Activated gamma-delta T cell treated with anti-CD3 and anti-CD28 coated beads, Interleukin-2, amount 50 U/mL, for 16 hours (primary cell): ENCODE measurements around the gene ETAA1.

Experiments used
- DNase-seq: peaks from one replicate; pipeline ENCODE4 v3.0.0-alpha.2; 2020; ENCODE audit warnings: low read depth

Gene ETAA1

DNA sequence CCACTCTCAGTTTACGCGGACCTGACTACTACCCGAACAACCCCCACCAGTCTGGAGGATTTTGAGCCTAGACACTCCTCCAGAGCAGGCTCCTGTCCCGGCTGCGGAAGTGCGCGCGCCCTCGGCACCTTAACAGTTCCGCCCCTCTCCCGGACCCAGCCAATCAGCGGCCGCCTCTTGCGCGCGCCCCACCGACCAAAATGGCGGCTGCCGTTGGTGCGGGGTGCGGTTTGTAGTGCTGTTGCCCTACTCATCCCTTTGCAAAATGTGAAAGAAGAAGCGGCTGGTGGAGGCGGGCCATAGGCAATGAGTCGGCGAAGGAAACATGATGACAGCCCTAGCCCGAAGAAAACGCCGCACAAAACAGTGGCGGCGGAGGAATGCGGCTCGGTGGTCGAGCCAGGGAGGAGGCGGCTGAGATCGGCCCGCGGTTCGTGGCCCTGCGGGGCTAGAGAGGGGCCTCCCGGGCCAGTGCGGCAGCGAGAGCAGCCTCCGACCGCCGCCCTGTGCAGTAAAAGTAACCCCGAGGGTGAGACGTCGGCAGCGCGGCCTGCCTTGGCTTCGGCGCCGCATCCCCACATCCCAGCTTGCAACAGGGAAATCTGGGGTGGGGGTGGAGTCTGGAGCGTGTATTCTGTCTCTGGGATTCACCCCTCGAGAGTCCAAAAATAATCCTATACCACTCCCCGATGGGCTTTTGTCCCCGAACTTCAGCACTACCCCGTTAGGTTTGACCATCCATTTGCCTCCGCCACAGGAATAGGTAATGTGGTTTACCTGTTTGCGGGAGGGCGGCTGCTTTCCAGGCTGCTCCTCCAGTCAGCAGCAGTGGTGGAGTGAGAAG, at the start of gene ETAA1:
TSS of gene ETAA1 (plus strand) at position 191 of the 844 bp plus-strand sequence. CDS start at position 307, 116 bp downstream.
- peak; percentile 90 for DNase-seq

DNA sequence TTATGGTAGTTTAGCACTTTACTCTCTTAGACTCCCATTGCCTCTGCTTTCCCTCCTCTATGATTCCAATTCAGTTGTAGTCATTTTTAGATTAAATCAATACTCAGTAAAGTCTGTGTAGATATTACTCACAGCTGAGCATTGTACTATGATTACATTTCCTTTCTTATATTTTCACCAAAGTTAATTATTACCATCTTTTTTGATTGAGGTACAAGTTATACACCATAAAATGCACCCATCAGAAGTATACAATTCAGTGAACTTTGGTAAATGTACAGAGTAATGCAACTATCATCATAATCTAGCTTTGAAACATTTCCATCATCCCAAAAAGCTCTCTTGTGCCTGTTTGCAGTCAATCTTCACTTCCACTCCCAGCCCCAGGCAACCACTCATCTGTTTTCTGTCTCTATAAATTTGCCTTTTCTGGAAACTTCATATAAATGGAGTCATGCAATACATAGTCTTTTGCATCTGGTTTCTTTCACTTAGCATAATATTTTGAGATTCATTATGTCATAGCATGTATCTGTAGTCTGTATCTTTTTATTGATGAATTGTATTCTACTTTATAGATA, 30.2 kb upstream of the ETAA1 start:
- no peak for DNase-seq

DNA sequence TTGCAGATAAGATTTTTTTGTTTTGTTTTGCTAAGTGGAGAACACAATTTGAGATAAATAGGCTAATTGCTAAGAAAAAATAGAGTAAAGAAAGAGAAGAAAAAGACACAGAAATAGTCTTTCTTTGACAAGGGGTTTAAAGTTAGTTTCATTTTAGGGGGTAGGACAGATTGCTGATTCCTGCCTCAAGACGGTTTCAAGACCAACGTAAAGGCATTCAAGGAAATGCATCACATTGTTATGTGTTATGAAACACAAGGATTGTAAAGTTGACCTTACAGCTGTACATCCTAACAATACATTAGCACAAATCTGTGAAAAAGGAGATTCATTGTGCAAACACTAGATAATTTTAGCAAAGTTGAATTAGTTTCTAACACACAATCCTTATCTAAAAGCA, 22.7 kb upstream of the ETAA1 start:
- no peak for DNase-seq

DNA sequence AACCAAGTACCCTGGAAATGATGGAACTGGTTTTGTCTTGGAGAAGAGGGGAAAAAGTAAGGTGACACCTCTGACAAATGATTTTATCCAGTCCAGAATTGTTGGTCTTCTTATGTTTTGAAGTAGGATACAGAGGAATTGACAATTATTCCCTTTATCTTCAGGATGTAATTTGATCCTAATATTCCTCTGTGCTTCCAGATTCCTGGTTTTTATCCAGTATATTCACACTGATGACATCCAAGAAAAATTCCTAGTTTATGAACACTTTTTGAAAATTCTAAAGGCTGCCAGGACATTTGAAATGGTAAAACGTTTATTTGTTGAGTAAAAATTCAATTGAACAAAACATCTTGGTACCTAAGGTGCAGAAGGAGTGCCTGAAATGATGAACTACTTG, 22.2 kb upstream of the ETAA1 start:
- DNase-seq: no peak

DNA sequence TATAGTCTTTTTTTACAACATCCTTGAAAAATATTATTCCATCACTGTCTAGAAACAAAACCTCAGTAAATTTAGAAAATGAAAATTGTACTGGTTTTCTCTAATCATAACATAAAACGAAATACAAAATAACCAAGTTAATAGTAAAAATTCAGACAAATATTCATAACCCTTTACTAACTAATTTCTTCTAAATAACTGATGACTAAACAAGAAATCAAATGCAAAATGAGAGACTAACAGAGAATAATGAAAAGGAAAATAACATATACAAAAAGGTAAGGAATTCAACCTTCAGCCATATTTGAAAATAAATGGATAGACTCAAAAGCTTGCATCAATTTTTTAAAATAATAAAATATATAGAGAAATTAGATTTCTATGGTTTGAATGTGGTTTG, 18.6 kb upstream of the ETAA1 start:
- DNase-seq: no peak

DNA sequence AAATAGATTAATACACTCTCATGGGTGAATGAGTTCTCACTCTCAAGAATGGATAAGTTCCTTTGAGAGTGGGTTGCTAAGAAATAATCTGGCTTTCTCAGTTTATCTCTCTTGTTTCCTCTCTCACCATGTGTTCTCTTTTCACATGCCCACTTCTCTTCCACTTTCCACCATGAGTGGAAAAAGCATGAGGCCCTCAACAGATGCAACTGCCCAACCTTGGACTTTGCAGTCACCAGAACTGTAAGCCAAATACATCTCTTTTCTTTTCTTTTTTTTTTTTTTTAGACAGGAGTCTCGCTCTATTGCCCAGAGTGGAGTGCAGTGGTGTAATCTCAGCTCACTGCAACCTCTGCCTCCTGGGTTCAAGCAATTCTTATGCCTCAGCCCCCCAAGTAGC, 18.1 kb upstream of the ETAA1 start:
- DNase-seq: no peak

DNA sequence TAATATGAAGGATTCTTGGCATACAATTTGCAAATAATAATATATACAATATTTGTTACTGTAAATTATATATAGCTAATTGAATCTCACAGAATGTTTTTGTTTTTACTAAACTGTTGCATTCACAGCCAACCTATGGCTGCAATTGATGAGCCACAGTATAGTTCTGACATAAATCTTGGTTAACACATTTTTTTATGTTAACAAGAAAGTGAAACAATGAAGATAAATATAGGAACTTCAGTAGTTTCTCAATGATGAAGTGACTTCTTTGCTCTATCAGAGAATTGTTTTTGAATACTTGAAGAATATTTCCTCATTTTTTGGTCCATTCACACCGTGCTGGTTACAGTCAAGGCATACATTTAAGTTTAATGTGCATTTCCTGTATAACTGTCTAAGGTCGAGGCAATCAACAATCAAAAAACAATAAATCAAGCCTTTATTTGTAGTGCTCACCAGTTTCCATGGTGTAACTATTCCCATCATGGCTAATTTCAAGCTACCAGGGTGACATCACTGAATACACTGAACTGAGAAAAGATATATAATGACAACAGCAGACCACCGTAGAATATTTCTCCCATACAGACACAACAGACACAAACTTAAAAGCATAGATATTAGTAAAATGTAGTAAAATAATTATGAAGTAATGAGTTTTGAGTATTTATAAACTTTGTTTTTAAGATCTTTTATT, 12.9 kb upstream of the ETAA1 start:
- no peak for DNase-seq

DNA sequence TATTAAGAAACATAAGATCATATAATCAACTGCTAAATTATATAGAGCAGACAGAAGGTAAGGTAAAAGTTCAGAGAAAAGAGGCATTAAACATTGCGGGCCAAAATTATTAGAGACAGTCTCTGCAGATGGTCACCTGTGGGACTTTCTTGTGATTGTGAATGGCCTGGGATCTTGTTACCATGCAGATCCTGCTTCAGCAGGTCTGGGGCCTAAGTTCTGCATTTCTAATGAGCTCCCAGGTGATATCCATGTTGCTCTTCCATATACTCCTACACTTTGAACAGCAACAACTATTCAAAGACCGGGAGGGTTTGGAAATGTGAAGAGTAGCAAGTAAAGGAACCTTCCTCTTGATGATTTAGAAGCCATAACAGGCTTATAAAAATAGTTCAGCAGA, 8.5 kb upstream of the ETAA1 start:
- DNase-seq: no peak

DNA sequence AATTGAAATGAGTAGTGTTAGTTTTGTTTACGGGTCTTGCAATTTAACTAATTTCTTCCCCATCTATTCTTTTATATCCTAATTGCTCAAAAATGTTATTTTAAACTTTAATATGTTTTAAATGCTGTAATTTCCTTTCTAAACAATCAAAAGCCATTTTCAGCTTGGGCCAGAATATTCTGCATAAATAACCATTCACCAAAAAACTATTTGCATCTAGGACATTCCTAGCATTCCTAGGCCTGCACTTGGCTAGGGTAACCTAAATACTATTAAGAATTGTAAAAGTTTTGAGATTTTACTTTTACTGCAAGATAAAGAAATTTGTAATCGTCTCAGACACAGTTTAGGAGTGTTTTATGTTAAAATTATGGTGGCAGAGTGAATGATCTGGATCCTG, 7.8 kb upstream of the ETAA1 start:
- DNase-seq: no peak

DNA sequence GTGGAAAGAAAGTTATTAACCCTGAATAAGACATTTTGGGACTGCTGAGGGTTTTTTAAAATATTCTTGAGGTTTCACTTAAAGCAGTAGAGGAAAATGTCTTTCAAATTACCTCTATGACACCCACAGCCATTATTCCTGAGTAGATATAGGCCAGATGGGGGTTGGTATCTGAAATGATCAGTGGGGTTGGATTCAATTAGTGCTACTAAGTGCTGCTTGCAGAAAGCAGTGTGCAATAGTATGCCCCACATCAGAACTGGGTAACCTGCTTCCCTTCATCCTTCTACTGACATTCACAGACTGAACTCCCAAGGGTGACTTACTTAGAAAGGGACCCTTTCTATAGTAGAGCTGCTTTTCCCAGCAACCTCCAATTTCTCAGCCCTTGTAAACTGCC, 7.3 kb upstream of the ETAA1 start:
- DNase-seq: no peak

DNA sequence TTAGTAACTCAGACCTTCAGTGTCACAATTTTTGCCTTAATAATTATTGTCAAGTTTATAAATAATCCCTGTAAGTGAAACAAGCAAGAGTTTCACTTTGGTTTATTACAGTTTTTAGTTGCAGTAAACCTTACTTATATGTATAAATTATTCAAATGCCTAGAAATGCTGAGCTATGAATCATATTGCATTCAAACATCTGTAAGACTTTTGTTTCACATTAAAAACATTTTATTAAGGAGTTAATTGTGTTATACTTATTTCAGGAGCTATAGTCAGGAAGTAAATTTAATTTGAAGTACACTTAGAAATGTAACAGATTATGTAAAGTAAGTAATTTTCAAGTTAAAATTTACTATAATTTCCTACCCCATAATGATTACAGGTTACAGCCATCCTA, 3.9 kb upstream of the ETAA1 start:
- no peak for DNase-seq

DNA sequence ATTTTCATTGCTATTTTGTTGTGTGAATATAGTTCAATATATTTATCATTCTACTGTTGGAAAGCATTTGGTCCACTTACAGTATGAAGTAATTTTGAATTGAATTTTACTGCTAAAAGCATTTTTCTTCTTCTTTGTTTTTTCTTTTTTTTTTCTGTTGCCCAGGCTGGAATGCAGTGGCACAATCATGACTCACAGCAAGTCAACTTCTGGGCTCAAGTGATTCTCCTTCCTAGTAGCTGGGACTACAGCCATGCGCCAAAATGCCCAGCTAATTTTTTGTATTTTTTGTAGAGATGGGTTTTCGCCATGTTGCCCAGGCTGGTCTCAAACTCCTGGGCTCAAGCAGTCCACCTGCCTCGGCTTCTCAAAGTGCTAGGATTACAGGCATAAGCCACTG, 2.4 kb upstream of the ETAA1 start:
- no peak for DNase-seq

DNA sequence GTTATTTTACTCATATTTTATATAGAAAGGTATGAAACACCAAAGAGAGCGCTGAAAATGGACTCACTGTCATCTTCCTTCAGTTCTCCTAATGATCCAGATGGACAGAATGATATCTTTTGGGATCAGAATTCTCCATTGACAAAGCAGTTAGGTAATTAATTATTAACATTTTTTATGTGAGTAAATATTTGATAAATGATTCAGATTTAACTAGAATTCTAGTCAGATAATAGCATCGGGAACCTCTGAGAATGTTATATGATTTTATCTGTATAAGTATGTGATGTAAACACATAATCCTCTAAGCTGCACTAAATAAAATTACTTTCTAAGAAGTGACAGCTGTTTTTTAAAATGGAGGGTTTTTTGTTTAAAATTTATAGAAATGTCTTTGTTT, 2.0 kb downstream of the ETAA1 start:
- no peak for DNase-seq

DNA sequence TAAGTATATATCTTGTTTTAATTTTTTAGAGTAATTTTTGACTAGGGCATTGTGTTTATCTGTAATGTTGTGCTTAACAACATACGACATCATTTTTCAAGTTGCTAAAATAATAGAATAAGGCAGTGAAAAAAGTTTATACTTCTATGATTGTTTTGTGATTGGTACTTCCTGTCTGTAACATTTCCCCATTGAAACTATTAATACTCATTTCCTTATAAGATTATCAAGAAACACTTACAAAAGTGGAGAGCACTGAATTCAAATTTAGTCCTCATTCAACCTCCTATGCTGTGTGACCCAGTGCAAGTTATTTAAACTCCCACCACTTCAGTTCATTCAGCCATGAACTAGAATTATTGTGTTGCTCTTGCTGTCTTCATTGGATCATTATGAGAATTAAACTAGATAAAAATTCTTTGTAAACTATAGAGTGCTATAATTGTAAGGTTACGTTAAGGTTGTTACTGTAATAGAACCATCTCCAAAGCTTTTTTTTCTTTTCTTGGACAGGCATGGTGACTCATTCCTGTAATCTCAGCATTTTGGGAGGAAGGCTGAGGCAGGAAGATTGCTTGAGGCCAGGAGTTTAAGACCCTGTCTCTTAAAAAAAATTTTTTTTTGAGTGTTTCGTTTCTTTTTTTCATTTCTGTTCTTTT, 2.8 kb downstream of the ETAA1 start:
- no peak for DNase-seq

DNA sequence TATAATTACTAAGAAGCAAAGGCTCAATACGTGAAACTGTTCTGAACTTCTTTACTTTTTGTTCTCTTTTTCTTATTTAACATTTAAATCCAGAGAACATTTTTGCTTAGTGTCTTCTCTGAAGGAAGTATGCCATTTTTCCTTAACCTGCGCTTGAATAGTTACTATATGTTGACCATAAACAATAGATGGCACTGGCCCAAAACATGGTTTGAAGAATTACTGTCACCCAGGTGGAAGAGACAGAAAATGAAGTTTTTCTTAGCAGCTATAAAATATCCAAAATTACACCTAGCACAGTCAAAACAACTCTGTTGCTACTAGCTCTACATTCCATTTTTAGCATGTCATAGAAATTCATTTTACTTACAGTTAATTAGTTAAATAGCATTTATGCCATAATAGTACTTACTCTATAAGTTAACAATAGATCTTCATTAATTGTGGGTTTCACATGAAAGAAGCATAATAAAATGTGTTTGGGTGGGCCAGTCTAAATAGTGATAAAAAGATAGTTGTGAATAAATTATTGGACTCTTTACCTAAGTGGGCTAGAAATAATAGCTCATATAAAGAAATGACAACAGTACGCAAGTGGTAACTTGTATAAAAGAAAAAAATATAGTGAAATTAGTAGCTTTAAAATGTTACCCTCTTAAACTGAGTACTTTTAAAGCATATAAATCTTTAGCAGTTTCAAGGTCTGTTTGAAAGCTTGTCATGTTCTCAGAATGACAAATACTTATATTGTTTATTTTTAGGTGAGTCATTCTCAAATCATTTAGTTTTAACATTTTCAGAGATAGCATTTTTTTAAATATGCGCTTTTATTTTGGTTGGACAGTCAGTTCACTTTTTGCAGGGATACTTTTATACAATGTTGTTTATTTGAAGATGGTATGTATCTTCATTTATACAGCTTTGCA, 3.7 kb downstream of the ETAA1 start:
- DNase-seq: no peak

DNA sequence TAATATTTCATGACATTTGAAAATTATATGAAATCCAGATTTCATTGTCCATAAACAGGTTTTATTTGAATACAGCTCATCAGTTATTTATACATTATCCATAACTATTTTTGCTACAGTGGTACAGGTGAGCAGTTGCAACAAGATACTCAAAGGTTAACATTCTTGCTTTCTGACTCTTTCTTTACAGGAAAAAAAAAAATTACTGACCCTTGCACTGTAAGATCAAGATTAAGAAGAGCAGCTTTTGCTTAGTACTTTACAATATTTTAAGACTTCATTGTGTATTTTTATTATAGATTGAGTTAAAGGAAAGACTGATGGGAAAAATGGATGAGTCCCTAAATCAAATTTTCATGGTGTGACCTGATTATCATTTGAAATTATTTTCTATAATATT, 11.2 kb downstream of the ETAA1 start:
- DNase-seq: no peak

DNA sequence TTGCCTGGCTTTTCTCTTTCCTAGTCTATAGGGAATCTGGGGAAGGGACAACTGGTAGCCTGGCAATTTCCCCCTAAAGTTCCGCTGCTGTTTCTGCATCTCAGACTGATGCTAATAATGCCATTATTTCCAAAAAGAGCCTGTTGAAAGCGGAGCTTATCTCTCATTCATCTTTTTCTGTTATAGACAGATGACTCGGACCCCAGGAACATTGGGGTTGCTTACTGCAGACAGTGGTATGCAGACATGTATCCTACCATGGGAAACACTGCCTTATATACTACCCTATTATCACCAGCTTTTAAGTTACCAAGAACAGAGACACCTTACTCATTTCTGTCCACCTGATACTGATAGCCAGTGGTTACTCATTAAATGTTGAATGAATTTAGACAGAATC, 15.3 kb downstream of the ETAA1 start:
- no peak for DNase-seq

DNA sequence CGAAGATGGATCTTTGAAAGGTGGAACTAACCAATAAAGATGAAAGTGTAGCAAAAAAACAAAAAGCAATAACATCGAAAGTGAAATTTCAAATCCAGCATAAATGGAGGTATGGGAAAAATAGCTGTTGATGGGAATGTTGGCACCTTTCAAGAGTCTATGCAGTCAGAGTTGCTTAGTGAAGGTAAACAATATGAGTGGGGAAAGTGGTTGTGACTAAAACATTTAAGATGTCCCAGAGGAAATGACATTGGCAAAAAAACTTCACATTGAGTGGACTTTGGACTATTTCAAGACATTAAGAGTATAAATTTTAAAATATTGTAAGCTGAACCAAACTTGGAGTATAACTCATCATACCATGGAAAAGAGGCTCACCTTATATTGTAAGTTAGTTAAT, 17.7 kb downstream of the ETAA1 start:
- DNase-seq: no peak

DNA sequence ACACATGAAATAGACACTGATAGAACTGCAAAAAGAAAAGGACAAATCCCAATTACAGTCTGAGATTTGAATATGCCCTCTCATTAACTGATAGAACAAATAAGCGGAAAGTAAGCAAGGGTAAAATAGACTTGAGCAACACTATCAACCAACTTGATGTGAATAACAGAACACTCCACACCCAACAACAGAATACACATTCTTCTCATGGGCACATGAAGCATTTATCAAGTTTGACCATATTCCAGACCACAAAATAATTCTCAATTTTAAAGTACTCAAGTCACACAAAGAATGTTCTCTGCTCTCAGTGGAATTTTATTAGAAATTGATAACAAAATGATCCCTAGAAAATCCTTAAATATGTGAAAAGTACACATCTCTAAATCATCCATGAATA, 19.0 kb downstream of the ETAA1 start:
- DNase-seq: no peak

DNA sequence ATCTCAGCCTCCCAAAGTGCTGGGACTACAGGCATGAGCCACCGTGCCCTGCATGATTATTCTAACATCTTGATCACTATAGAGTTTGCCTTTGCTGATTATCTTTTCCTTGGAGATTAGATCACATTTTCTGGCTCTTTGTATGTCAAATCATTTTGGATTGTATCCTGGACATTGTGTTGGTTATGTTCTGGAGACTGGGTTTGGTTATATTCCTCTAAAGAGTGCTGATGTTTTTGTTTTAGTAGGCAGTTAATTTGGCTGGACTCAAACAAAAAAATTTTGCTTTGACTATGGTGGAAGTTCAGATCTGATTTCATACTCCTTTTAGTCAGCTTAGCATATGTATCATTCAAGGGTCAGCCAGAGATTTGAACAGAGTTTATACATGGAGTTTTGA, 26.4 kb downstream of the ETAA1 start:
- no peak for DNase-seq

DNA sequence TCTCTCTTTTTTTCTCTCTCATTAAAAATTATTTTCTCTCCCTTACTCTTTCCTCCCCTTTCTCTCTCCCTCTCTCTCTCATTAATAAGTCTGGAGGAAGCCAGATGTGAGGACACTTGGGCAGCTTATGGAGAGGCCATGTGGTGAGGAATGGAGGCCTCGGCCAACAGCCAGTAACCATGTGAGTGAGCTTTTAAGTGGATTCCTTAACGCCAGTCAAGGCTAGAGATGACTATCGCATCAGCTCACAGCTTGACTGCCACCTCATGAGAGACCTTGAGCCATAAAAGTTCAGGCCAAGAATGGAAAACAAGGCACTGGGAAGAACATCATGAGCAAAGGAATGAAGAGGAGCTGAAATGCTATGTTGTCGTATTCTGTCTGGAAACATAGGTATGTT, 39.1 kb downstream of the ETAA1 start:
- no peak for DNase-seq

DNA sequence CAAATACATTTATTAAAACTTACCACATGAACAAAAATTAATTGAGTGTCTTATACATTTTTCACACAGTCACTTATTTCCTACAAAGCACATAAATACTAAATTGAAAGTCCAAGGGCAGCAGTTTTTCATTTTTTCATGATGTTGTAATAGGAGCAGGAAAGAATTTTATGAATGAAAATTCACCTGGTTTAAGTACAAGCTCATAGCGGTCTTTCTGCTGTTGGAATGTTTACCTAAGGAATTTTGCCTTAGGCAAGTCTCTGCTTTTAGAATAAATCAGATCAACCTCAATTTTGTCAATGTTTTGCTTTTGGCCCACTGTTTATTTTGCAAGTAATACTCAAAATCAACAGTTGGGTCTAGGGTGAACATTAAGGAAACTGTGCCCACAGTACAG, 40.0 kb downstream of the ETAA1 start:
- DNase-seq: no peak
